HG02571 (cell line): ENCODE results near the gene THBS2.
"Not testable (repeated sequence)": the region's sequence is repeated elsewhere in the genome, so short reads cannot be mapped to it uniquely, and the experiment has no call there.

Source experiments
- ATAC-seq: cut with Tn5 transposase; IDR thresholded peaks from one replicate; pipeline ENCODE4 v1.9.1; 2021; ENCODE audit warnings: mild to moderate bottlenecking, moderate library complexity; ENCODE audit not compliant: unreplicated experiment

The THBS2 gene

DNA sequence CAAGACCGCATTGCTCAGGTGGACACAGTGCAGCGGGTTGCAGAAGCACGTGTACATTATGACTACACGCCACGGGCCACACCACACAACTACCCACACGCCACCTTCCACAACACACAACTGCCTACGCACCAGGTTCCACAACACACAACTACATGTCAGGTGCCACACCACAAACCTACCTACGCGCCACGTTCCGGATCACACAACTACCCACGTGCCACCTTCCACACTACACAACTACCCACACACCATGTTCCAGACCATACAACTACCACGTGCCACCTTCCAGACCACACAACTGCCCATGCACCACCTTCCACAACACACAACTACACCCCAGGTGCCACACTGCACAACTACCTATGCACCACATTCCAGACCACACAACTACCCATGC is 20.5 kb downstream of the THBS2 start:
- ATAC-seq, result no peak

DNA sequence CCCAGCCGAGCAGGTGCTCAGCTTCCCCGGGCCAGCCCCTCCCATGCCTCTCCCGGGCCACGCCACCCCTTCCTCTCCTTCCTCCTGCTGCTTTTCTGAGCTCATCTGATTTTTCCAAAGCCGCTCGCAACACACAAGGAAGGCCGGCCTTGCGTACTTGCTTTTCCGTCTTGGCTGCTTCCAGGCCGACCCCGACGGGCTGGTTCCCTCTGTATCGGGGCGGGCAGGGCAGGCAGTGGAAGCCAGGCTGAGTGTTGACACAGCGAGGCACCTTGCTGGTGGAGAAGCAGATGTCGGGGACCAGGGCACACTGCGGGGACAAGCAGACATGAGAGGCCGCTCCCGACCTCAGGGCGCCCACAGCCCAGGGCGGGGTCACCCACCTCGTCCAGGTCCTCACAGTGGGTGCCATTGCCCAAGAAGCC is 21.1 kb downstream of the THBS2 start:
- ATAC-seq, result no peak

DNA sequence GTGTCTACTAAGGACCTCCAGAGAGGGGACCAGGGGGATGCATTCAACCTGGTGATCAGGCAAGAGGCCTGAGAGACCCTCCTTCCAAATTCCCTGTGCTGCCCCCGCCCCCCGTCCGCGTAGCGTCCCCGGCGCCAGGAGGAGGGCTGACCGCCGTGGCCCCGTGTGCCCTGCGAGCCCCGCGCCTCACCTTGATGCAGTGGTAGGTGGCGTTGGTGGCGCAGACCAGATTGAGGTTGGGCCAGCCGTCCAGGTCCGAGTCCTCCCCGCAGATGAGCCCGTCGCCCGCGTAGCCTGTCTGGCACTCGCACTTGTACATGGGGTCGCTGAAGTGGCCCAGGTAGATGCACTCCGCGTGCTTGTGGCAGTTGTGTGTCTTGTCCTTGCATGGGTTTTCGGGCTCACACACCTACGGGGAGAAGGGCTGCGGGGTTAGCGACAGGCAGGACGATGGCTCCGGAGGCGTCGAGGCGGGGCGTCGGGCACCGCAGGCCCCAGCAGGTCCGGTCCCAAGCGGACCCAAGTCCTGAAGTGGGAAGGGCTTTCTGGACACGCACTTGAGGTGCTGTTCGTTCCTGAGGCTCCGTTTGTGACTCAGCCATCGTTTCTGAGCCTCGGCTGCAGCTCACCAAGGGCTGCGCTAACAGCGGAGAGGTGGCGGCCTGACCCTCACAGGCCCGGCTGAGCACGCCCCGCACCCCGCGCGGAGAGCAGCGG is 21.7 kb downstream of the THBS2 start:
- no peak for ATAC-seq

DNA sequence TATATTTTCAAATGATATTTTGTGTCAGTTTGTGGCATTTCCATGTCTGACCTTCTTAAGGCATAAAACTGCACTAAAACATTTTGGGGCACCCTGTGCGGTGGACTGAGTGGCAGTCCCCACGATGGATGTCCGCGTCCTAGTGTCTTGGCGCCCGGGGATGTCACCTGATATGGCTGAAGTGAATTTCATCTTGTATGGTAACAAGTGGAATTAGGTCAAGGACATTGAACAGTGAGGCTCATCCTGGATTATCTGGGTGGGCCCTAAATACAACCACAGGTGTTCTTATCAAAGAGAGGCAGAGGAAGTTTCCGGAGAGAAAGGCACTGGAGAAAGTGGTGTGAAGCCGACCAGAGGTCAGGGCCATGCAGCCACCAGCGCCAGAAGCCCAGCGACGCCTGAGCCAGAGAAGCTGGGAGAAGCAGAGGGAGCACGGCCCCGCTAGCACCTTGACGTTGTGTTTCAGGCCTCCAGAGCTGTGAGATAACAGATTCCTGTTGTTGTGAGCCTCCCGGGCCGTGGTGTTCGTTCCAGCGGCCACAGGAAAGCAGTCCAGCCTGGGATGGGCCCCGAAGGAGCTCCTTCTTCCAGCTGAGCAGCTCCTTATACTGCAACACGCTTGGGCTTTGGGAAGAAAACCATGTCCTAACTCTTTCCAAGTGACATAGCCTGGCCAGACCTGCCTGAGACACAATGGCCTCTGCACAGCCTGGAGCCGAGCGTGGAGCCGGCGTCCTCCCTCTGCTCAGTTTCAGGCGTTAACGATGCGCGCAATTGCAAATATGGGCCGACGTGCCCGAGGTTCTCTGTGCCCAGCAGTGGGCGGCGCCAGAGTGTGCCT is 22.5 kb downstream of the THBS2 start:
- no peak for ATAC-seq

DNA sequence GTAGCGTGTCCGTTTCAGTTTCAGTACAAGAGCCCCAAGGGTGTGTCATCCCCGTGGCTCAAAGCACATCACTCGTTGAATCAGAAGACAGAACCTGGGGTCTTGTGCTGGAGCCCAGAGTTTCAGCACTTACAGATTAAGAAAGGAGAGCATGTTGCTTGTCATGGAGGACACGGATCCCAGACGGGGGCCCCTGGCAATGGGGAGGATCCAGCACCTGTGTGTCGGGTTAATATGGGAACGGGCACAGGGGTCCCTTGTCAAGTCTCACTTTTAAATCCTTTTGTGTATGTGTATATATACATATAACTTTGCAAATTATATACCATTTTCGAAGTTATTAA is 23.4 kb downstream of the THBS2 start:
- ATAC-seq, result no peak

DNA sequence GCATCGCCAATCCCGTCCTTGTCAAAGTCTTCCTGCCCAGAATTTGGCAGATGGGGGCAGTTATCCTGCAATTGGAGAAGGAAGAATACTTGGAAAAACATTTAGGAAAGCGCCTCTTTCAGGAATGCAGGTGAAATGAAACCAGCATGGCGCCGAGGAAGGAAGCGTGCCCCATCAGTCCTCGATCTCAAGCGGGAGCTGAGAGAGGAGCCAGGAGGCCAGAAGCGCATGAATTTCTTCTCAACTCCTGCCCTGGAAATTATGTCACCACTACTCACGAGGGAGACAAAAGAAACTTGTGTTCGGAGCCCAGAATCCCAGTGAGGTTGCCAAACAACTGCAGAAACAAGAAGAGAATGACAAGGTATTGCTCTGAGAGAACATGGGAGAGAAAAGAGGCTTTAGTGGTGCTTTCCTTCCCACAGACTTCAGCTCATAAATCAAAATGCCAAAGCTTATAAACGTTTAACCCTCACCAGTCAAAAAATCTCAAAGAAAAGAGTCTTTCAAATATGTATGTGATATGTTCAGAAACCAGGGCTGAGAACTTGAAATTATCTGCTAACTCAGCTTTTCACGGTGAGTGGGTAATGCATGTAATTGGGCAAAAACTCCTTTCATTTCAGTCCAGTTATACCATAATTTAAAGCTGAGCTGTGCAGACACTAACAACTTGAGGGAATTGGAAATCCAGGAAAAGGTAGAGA is 23.9 kb downstream of the THBS2 start:
- ATAC-seq, result no peak

DNA sequence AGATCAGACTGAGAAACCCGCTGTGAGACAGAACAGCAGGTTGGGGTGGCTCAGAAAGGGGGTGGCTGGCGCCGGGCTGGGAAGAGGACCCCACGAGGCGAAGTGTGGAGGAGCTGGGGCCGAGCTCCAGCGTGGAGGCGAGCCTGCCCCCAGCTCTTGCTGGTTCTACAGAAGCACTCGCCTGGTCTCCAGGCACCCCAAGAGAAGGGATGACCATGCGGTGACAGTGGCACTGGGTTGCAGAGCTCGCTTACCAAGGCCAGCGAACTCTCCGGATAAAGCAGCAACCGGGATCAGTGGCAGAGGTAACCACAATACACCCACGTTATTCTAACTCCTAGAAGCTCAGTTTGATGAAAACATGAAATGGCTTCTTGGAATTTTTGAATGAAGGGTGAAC is 26.5 kb downstream of the THBS2 start:
- no peak for ATAC-seq

DNA sequence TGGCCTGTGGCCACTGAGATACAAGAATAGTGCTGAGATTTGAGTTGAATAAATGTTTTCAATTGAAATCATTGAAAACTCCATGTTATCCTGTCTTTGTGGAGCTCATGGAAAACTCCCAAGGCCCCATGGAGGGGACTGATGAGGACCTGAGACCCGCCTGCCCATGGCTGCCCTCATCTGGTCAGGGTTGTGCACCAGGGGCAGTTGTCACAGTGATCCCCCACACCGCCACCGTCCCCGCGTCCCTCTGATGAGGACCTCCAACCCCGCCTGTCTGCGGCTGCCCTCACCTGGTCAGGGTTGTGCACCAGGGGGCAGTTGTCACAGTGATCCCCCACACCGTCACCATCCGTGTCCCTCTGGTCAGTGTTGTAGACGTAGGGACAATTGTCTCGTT is 27.8 kb downstream of the THBS2 start:
- no peak for ATAC-seq

DNA sequence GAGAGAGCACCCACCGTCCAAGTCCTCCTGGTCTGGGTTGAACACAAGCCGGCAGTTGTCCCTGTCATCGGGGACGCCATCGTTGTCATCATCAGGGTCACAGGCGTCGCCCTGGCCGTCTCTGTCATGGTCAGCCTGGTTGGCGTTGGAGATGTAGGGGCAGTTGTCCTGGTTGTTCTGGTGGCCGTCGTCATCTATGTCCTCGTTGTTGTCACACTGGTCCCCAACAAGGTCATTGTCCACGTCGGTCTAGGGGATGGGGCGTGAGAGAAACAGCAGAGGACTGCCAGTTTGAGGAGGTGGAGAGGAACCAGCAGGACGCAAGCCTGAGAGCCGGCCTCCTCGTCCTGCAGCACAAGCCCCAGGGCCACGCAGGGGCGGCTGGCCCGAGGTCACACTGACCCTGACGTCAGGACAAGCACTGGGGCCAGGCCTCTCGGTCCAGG is 28.5 kb downstream of the THBS2 start:
- no peak for ATAC-seq

DNA sequence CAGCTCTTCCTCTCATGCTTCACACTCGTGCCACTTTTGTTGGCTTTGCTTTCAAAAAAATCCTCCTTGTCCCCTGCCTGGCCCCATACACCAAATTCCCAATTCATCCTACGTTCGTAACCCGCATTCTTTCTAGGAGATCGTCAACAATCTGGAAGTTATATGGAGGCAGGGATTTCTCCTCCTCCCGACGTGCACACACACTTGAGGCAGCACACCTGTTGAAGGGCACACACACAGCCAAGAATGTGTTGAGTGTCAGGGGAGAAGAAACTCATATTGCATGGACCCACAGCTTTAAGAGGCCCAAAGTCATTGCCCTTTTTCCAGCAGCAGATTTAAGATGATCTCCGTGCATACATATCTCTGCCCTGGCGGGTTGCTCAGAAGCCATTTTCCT is 28.9 kb downstream of the THBS2 start:
- no peak for ATAC-seq

DNA sequence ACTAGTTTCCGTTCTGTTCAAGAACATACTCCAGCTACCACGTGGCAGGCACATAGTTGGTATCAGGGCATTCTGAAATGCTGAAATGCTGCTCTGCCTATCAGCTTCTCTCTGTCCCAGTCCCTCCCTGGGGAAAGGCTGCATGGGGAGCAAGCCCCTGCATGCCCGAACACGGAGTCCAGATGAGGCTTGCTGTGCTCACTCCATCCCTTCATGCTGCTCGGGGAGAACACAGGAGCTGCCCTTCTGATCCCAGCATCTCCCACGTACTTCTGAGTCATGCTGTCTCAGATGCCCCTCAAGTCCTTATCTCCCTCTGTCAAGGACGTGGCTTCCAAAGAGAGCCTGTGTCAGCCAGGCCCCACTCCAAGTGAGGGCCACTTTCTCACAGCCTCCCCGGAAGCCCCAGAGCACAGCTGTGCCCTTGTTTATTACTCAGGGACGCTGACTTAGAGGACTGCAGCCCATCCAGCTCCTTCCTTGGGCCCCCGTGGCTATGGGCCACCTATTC is 29.4 kb downstream of the THBS2 start:
- no peak for ATAC-seq

DNA sequence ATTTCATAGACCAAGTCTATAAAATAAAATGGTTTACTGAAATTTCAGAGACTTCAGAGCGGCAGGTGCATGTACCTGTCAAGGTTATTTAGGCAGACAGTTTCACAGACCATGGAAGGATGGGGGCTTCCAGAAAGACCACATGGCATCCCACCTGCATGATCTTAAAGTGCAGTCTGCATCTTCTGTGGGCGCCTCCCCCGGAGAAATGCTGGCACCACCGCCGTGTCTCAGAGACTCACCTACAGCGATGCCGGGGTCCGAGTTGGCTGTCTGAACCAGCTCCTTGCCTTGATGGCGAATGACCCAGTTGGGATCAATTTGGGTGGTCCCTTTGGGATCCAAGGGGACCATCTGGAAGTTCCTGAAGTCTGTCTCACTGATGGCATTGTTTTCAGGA is 30.6 kb downstream of the THBS2 start:
- no peak for ATAC-seq

DNA sequence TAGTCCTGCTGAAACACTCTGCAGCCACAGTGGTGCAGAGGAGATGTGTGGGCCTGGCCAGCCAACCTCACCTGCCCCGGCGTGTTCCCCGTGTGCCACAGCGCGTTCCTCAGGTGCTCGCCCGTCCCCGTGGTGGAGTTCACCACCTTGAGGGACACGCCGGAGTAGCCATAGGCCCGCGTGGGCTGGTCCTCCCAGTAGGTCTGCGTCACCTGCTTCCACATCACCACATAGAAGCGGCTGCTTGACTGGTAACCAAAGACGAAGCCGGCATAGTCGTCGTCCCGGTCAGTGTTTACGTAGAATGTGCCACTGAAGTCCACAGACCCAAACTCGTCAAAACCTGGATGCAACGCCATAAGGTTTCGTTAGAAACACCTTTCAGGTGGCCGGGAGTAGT is 31.5 kb downstream of the THBS2 start:
- no peak for ATAC-seq

DNA sequence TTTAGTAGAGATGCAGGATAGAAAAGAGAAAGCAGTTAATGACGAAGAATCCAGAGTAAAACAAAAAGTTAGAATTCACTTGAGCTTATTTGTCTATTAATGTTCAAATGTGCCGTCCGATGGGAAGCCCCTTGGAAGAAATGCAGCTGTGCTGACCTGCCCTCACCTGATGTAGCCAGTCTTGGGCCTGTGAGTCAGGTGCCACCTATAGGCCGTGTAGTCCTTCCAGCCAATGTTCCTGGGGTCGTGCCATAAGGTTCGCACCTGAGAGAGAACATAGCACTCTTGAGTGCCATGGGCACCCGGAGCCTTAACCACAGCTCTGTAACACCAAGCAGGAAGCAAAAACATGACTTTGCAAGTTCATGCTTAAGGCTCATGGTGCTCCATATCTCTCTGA is 32.4 kb downstream of the THBS2 start:
- no peak for ATAC-seq

DNA sequence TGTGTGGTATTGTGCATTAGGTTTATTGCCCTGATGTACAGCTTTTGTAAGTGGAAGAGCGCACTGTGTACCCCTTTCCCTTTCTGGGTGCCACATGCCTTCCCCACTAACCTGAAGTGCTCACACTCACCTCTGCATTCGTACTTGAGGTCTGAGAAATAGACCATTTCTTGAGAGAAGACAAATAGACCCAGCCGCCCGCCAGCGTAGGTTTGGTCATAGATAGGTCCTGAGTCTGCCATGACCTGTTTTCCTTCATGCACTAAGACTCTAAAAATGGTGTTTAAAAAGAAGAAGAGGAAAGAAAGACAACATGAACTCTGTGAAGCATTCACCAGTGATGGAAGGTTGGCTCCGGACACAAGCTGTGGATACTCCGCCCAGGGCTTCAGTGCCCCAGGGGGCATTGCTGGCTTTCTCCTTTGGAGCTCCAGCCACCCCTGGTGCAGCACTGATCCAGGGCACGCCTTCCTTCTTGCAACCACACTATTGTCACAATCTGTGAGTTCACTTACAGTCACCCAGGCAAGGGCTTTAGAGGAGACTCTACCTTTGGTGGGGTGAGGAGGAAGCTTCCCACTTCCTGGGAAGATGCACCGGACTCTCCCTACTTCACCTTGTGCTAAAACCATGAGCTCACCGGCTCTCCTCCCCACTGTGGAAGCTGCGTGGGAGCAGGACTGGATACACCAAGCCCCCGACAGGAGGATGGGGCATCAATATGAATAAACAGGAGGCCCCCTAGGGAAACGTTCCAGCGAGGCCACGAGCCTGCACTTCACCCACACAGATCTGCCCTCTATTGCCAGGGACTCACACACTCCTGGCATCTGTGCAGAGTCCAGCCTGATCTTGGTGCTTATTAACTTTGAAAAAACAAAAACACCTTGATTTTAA is 33.3 kb downstream of the THBS2 start:
- ATAC-seq, result no peak

DNA sequence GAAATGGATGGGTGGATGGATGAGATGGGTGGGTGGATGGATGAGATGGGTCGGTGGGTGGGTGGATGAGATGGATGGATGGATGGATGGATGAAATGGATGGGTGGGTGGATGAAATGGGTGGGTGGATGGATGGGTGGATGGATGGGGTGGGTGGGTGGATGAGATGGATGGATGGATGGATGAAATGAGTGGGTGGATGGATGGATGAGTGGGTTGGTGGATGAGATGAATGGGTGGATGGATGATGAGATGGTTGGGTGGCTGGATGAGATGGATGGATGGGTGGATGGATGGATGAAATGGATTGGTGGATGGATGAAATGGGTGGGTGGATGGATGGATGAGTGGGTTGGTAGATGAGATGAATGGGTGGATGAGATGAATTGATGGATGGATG is 35.7 kb downstream of the THBS2 start:
- ATAC-seq, result no peak

DNA sequence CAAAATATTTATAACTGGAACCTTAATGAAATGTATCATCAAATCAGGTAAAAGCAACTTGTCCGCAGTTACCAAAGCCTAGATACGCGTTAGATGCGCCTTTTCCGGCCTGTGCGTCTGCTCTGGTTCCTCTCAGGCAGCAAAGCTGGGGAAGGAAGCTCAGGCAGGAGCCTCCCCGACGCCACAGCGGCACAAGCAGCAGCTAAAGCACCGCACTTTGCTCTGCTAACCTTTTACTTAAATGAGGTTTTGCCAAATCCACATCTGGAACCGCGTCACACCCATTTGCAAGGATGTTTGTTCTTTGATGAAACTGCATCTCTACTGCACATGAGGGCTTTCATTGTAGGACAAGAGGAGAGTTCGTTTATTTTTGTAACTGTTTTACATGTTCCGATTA is 36.8 kb downstream of the THBS2 start:
- ATAC-seq, result no peak

DNA sequence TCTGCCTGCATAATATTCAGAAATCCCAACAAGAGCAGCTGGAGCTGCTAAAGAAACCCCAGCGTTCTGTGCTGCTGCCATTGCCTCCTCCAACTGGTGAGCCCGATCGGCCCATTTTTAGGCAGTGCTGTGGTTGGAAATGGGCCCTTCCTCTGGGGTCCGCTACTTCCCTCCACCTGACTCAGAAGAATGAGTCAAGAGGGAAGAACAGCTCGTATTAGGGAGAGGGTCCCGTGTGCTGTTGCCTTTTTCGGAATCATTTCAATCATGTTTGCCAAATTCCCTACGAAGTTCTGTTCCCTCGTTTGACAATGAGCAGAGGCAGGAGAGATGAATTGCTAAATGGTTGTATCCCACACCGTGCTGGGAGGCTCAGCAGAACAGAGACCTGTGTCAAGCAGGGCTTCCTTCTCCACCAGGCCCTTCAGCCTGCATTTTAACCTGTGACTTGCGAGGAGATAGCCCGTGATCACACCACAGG is 38.4 kb downstream of the THBS2 start:
- no peak for ATAC-seq

DNA sequence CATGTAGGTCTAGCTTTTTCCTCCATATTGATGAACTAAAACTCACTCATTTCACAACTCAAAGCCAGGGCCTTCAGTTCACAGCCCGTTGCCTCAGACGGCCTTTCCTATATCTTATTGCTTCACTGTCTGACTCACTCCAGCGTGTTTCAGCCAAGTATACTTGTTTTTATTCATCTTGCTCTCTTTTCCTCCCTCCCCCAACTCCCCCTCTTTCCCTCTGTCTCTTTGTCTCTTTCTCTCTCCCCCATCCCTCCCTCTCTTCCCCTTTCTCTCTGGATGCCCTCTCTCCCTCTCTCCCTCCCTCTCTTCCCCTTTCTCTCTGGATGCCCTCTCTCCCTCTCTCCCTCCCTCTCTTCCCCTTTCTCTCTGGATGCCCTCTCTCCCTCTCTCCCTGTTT is 38.9 kb downstream of the THBS2 start:
- not testable (repeated sequence) for ATAC-seq

DNA sequence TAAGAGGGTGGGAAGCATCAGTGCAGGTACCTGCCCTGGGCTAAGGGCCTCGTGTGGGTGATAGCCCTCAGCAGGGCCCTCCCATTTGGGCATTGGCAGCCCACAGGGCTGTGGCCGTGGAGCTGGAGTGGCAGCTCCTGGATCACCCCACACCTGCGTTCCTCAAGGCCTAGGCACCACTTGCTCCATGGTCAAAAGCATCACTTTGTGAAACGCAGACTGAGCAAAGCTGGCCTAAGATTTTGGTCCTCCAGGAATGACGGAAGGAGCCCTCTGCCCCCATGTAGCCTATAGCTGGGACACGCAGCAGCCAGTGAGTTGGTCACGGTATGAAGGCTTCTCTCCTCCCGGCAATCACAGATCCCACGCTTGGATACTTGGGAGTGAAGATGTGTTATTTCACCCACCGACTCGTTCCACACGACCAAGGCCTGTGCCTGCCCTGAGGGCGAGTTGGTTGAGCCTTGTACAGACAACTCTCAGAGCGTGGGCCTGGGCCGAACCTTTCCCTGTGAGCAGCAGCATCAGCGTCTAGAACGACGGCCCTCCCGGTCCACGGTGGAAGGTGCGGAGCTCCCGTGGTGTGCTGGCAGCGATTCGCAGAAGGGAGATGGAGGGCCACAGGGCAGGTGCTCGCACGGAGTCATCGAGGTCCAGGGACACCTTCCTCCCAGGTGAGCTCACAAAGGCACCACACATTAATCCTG is 39.7 kb downstream of the THBS2 start:
- no peak for ATAC-seq
